ENCODE data around the gene NTM.

- TF ChIP-seq CTCF (conservative IDR thresholded peaks at IDR 0.05) (no peak), ZFX (IDR thresholded peaks at IDR 0.05) (no peak)
Observed at GRCh38 chr11:131662317-131662972, 292.0 kb downstream of the NTM start.

Measured in C4-2B (cell line).